H1 (cell line): Measurements from ENCODE around the gene KLHL41. TPM values are rescaled to one million over a fixed set of nuclear protein-coding genes. Genes with fewer than 3 reads are reported as not detected.
"Not testable (repeated sequence)": the region's sequence is repeated elsewhere in the genome, so short reads cannot be mapped to it uniquely, and the experiment has no call there.

Experiments used
- CTCF ChIA-PET: fragments of 300-600 bp; sonication (Branson Sonifier 250); formaldehyde crosslinking; loops from one replicate; lab custom pipeline; 2021; ENCODE audit not compliant: partially characterized antibody; lab: Charles Lee
- POLR2A ChIA-PET: fragments of 300-600 bp; sonication (Branson Sonifier 250); formaldehyde crosslinking; loops from one replicate; lab custom pipeline; 2021; ENCODE audit warnings: inconsistent platforms; ENCODE audit not compliant: partially characterized antibody; lab: Charles Lee
- DNase-seq, 2 experiments: peaks; one replicate each; pipeline versions ENCODE4 v3.0.0 to v3.0.0-alpha.2; 2010 to 2022; ENCODE audit warnings: low spot score in 2 of 2, low read depth in 1 of 2, mixed read lengths in 1 of 2
- FAIRE-seq: peaks from 2 replicates; lab custom pipeline; 2011; peaks lifted over from hg19 to GRCh38; lab: Jason Lieb, UNC
- H2AFZ ChIP-seq: 2 replicates; pipeline ENCODE4 v1.8.1; 2012; ENCODE audit warnings: low read length, inconsistent platforms
- H2AK5ac ChIP-seq: 2 replicates; pipeline ENCODE4 v1.6.1; 2013; ENCODE audit warnings: low read depth, low read length
- H2BK120ac ChIP-seq: replicated peaks from 2 replicates; pipeline ENCODE3; 2013; ENCODE audit warnings: low read depth, low read length, inconsistent platforms
- H2BK12ac ChIP-seq: 2 replicates; pipeline ENCODE4 v1.6.1; 2013; ENCODE audit warnings: low read depth, low read length
- H2BK15ac ChIP-seq: 2 replicates; pipeline ENCODE4 v1.6.1; 2013; ENCODE audit warnings: low read length
- H2BK20ac ChIP-seq: 2 replicates; pipeline ENCODE4 v1.6.1; 2013; ENCODE audit warnings: low read length
- H2BK5ac ChIP-seq: 2 replicates; pipeline ENCODE4 v1.6.1; 2013; ENCODE audit warnings: low read depth, low read length
- H3K14ac ChIP-seq: 2 replicates; pipeline ENCODE4 v1.6.1; 2013; ENCODE audit warnings: inconsistent platforms; ENCODE audit not compliant: insufficient read length
- H3K18ac ChIP-seq: 2 replicates; pipeline ENCODE4 v1.6.1; 2013; ENCODE audit warnings: low read length; ENCODE audit errors: extremely low read depth
- H3K23ac ChIP-seq: 2 replicates; pipeline ENCODE4 v1.6.1; 2013; ENCODE audit warnings: inconsistent platforms; ENCODE audit not compliant: insufficient read length
- H3K23me2 ChIP-seq: 2 replicates; pipeline ENCODE4 v1.6.1; 2013; ENCODE audit warnings: low read depth, low read length
- H3K27ac ChIP-seq: 2 replicates; pipeline ENCODE4 v1.6.1; 2011; ENCODE audit warnings: low read depth, low read length, inconsistent platforms
- H3K27me3 ChIP-seq, 4 experiments: replicated peaks in 1 of 4; 1 replicate in 1 of 4; 2 replicates in 3 of 4; pipeline versions ENCODE4 v1.6.1 to v1.8.1; 2011 to 2013; ENCODE audit warnings: low read length in 3 of 4, mild to moderate bottlenecking in 3 of 4, inconsistent platforms in 2 of 4, mixed read lengths in 2 of 4, moderate library complexity in 1 of 4; ENCODE audit not compliant: control insufficient read depth in 3 of 4, insufficient read depth in 3 of 4; ENCODE audit errors: extremely low read depth in 1 of 4
- H3K36me3 ChIP-seq, 4 experiments: 2 replicates each; pipeline versions ENCODE4 v1.6.1 to v1.8.1; 2011 to 2013; ENCODE audit warnings: mild to moderate bottlenecking in 4 of 4, low read length in 3 of 4, moderate library complexity in 2 of 4, control low read depth in 1 of 4, inconsistent platforms in 1 of 4; ENCODE audit not compliant: insufficient read depth in 4 of 4, control insufficient read depth in 2 of 4
- H3K4ac ChIP-seq: replicated peaks from 2 replicates; pipeline ENCODE3; 2013; ENCODE audit warnings: low read length, low read depth, mixed read lengths, inconsistent platforms; ENCODE audit not compliant: insufficient read length
- H3K4me1 ChIP-seq, 4 experiments: replicated peaks in 1 of 4; 1 replicate in 1 of 4; 2 replicates in 3 of 4; pipeline versions ENCODE4 v1.6.1 to v1.8.1; 2011 to 2013; ENCODE audit warnings: low read length in 3 of 4, inconsistent platforms in 2 of 4, mixed read lengths in 1 of 4; ENCODE audit not compliant: insufficient read depth in 4 of 4, control insufficient read depth in 3 of 4
- H3K4me2 ChIP-seq, 2 experiments: 2 replicates each; pipeline versions ENCODE4 v1.6.1 to v1.8.1; 2011 to 2013; ENCODE audit warnings: low read depth in 2 of 2, low read length in 2 of 2, control low read depth in 1 of 2, inconsistent platforms in 1 of 2, mild to moderate bottlenecking in 1 of 2; ENCODE audit not compliant: insufficient read depth in 1 of 2
- H3K4me3 ChIP-seq, 4 experiments: fragments of 200-600, 300-600 bp in 1 of 4; sonication (generic), shearing (Covaris generic), sonication (Bioruptor Twin) in 1 of 4; 2 replicates each; pipeline versions ENCODE4 v1.5.1 to v1.8.1; 2011 to 2016; ENCODE audit warnings: low read length in 4 of 4, low read depth in 3 of 4, control low read depth in 2 of 4, inconsistent platforms in 2 of 4, mild to moderate bottlenecking in 2 of 4, mixed read lengths in 1 of 4, moderate library complexity in 1 of 4; ENCODE audit not compliant: insufficient read depth in 2 of 4; ENCODE audit errors: extremely low read depth in 1 of 4
- H3K56ac ChIP-seq: replicated peaks from 2 replicates; pipeline ENCODE3; 2013; ENCODE audit warnings: low read depth, mild to moderate bottlenecking, mixed read lengths, low read length, inconsistent platforms; ENCODE audit not compliant: insufficient read length
- H3K79me1 ChIP-seq: 2 replicates; pipeline ENCODE4 v1.6.1; 2013; ENCODE audit warnings: low read depth, low read length, control low read depth
- H3K79me2 ChIP-seq, 2 experiments: 2 replicates each; pipeline versions ENCODE4 v1.6.1 to v1.8.1; 2012 to 2013; ENCODE audit warnings: low read length in 2 of 2, mild to moderate bottlenecking in 2 of 2, inconsistent platforms in 1 of 2; ENCODE audit not compliant: insufficient read depth in 2 of 2, control insufficient read depth in 1 of 2
- H3K9ac ChIP-seq, 4 experiments: replicated peaks in 1 of 4; 1 replicate in 1 of 4; 2 replicates in 3 of 4; pipeline versions ENCODE4 v1.6.1 to v1.8.1; 2011 to 2013; ENCODE audit warnings: low read depth in 3 of 4, low read length in 3 of 4, control low read depth in 2 of 4, mild to moderate bottlenecking in 2 of 4, moderate library complexity in 2 of 4, inconsistent platforms in 1 of 4; ENCODE audit errors: extremely low read depth in 1 of 4
- H3K9me3 ChIP-seq, 2 experiments: 2 replicates each; pipeline versions ENCODE4 v1.6.1 to v1.8.1; 2012 to 2013; ENCODE audit warnings: mild to moderate bottlenecking in 2 of 2, moderate library complexity in 2 of 2, control low read depth in 1 of 2, inconsistent platforms in 1 of 2, low read depth in 1 of 2, low read length in 1 of 2, mixed read lengths in 1 of 2; ENCODE audit not compliant: insufficient read depth in 2 of 2
- H4K20me1 ChIP-seq, 2 experiments: replicated peaks in 1 of 2; 2 replicates each; pipeline versions ENCODE3 to v1.8.1; 2011 to 2013; ENCODE audit warnings: inconsistent platforms in 2 of 2, low read length in 2 of 2, mild to moderate bottlenecking in 1 of 2; ENCODE audit not compliant: insufficient read depth in 2 of 2, control insufficient read depth in 1 of 2
- H4K5ac ChIP-seq: 2 replicates; pipeline ENCODE4 v1.6.1; 2013; ENCODE audit warnings: low read length, low read depth, mixed read lengths, inconsistent platforms; ENCODE audit not compliant: insufficient read length
- H4K8ac ChIP-seq: 2 replicates; pipeline ENCODE4 v1.8.0; 2013; ENCODE audit warnings: mild to moderate bottlenecking, moderate library complexity, low read length, inconsistent platforms; ENCODE audit not compliant: insufficient read depth; ENCODE audit errors: extremely low read depth
- H4K91ac ChIP-seq: replicated peaks from 2 replicates; pipeline ENCODE3; 2013; ENCODE audit warnings: low read length, mixed read lengths, inconsistent platforms; ENCODE audit not compliant: insufficient read length
- WGBS, 2 experiments: shearing (Covaris generic) in 1 of 2; methylation state at CpG; one replicate each; pipeline versions ENCODE4 v1.1.6 to v1.1.7; 2013 to 2015; ENCODE audit warnings: low lambda C conversion rate in 2 of 2, mixed read lengths in 2 of 2, inconsistent platforms in 1 of 2, low coverage in 1 of 2, missing lambda C conversion rate in 1 of 2; ENCODE audit not compliant: insufficient replicate concordance in 2 of 2, insufficient coverage in 1 of 2, insufficient read length in 1 of 2; ENCODE audit errors: extremely low coverage in 1 of 2, missing lambda C conversion rate in 1 of 2; 5-methylcytosine and 5-hydroxymethylcytosine counted together
- polyA plus RNA-seq, 7 experiments: library from polyadenylated mRNA; depleted of rRNA in 3 of 7; stranded (reverse) in 5 of 7; unstranded in 2 of 7; fragments of >200 nt in 5 of 7; fragments of 200-250 nt in 2 of 7; gene quantifications; 1 replicate in 5 of 7; 2 replicates in 1 of 7; 4 replicates in 1 of 7; pipeline versions ENCODE4 v1.2.1 to v1.2.3, GENCODE V29; 2011 to 2013; ENCODE audit warnings: missing spikeins in 2 of 7, mixed read lengths in 2 of 7
- total RNA-seq: library from RNA; stranded (reverse); fragmentation: NEBNext Ultra II Directional; extraction: Animal tissue kit (Norgen Biotek cat#: 25700); gene quantifications from 2 replicates; pipeline ENCODE4 v1.2.1, GENCODE V29; 2021

Gene KLHL41
- total and polyA plus RNA-seq, 2 of the 8 experiments (the other 6 are each of a cell fraction or from before 2014, with no cell fraction given): not detected

- H3K23ac ChIP-seq, H3K79me1 ChIP-seq, H4K5ac ChIP-seq, H3K4me2 ChIP-seq, H4K8ac ChIP-seq, H3K9me3 ChIP-seq, H3K4ac ChIP-seq, H2AK5ac ChIP-seq, H4K20me1 ChIP-seq, H3K4me1 ChIP-seq, H3K18ac ChIP-seq, H3K27me3 ChIP-seq, H3K27ac ChIP-seq, H3K14ac ChIP-seq, H2BK120ac ChIP-seq, H2BK5ac ChIP-seq, H3K9ac ChIP-seq, H3K4me3 ChIP-seq, H3K23me2 ChIP-seq, H4K91ac ChIP-seq, H2BK20ac ChIP-seq, FAIRE-seq, H2BK12ac ChIP-seq, H3K56ac ChIP-seq, H2AFZ ChIP-seq, H2BK15ac ChIP-seq, H3K79me2 ChIP-seq, DNase-seq: not testable (repeated sequence)
- whole genome bisulfite sequencing, 2 experiments: 96% methylated on average over 5 of the region's 5 CpGs; no CpG with 5 or more reads in 1 of the 2 experiments
- ChIA-PET CTCF (interaction anchor here (0.8 kb wide), 1 partner anchor 43 kb away, joined by 3 read pairs; no protein-coding TSS in a partner anchor), POLR2A (interaction anchor here (0.7 to 1.4 kb wide), 4 partner anchors 10 to 36 kb away, joined by 3 to 6 read pairs (median 4); partner anchors contain the start of genes FASTKD1 and PPIG)
- H3K36me3 ChIP-seq: peaks cover 0 to 27% (median 2%) of the 10 kb centered on the region in 4 experiments; a peak in 3 of 8 replicates
Measured at GRCh38 chr2:169562084-169562483, 52.6 kb downstream of the KLHL41 start.
